Measurements from ENCODE around the gene MLST8. TPM values are rescaled to one million over a fixed set of nuclear protein-coding genes. Genes with fewer than 3 reads are reported as not detected.
"Not testable (repeated sequence)": the region's sequence is repeated elsewhere in the genome, so short reads cannot be mapped to it uniquely, and the experiment has no call there.

The MLST8 gene
- total and polyA plus RNA-seq, 7 donors, result 30.6 to 58.7 (median 41.4) TPM

GRCh38 chr16:2238838-2239675, 33.8 kb downstream of the MLST8 start:
- H3K27ac ChIP-seq, result no peak overlapping the region

GRCh38 chr16:2240331-2240730, 35.1 kb downstream of the MLST8 start:
- H3K4me3 ChIP-seq; H3K27ac ChIP-seq; DNase-seq; H3K9me3 ChIP-seq; intact Hi-C loops (cut with DNase I): not testable (repeated sequence)
- 66 to 82% methylated on average over 9 of the region's 9 CpGs for WGBS, 2 donors
- peaks cover 17 to 31% (median 26%) of the 10 kb centered on the region in 3 donors for H3K27me3 ChIP-seq
- peaks cover 37 to 58% (median 41%) of the 10 kb centered on the region in 4 donors for H3K36me3 ChIP-seq
- peaks cover 0 to 27% (median 24%) of the 10 kb centered on the region in 4 donors for H3K4me1 ChIP-seq

More at GRCh38 chr16:2238838-2239675, 33.8 kb downstream of the MLST8 start:
- DNase-seq, result no peak
- intact Hi-C loops (cut with DNase I), result no loop called here
- peaks cover 38 to 58% (median 41%) of the 10 kb centered on the region in 4 donors for H3K36me3 ChIP-seq
- no peak overlapping the region for H3K4me3 ChIP-seq
- 46 to 79% methylated on average over 15 of the region's 15 CpGs for WGBS, 2 donors
- no peak for TF ChIP-seq EP300 (IDR thresholded peaks at IDR 0.05)
- TF ChIP-seq POLR2AphosphoS5 (IDR thresholded peaks at IDR 0.05), result no peak
- H3K4me1 ChIP-seq, result peaks cover 0 to 27% (median 24%) of the 10 kb centered on the region in 4 donors
- H3K27me3 ChIP-seq, result peaks cover 17 to 42% (median 26%) of the 10 kb centered on the region in 3 donors
- no peaks in the 10 kb centered on the region for H3K9me3 ChIP-seq

- Histone ChIP-seq H3K27ac (no peak overlapping the region), H3K27me3 (peaks cover 3 to 8% (median 6%) of the 10 kb centered on the region in 3 donors), H3K4me1 (peaks cover 0 to 7% (median 6%) of the 10 kb centered on the region in 4 donors), H3K4me3 (no peak overlapping the region), H3K36me3 (peaks cover 41 to 65% (median 50%) of the 10 kb centered on the region in 4 donors), H3K9me3 (no peaks in the 10 kb centered on the region)
- DNase-seq, result no peak
- intact Hi-C loops (cut with DNase I), result no loop called here
- WGBS, 2 donors, result 65 to 86% methylated on average over 11 of the region's 11 CpGs
- TF ChIP-seq POLR2AphosphoS5 (IDR thresholded peaks at IDR 0.05), result no peak
- no peak for TF ChIP-seq CTCF (IDR thresholded peaks at IDR 0.05)
- no peak for TF ChIP-seq POLR2A (IDR thresholded peaks at IDR 0.05)
- TF ChIP-seq EP300 (IDR thresholded peaks at IDR 0.05), result no peak
Measured at GRCh38 chr16:2242598-2242997, 37.3 kb downstream of the MLST8 start.

GRCh38 chr16:2243031-2243528, 37.8 kb downstream of the MLST8 start:
- Histone ChIP-seq H3K9me3 (no peaks in the 10 kb centered on the region), H3K27me3 (peaks cover 0 to 3% (median 2%) of the 10 kb centered on the region in 3 donors), H3K36me3 (peaks cover 41 to 65% (median 50%) of the 10 kb centered on the region in 4 donors), H3K27ac (no peak overlapping the region), H3K4me3 (no peak overlapping the region), H3K4me1 (peaks cover 0 to 2% (median under 1%) of the 10 kb centered on the region in 4 donors)
- intact Hi-C loops (cut with DNase I), result no loop called here
- no peak for TF ChIP-seq EP300 (IDR thresholded peaks at IDR 0.05)
- DNase-seq, result no peak
- 94 to 97% methylated on average over 19 of the region's 19 CpGs for WGBS, 2 donors

GRCh38 chr16:2243781-2244180, 38.5 kb downstream of the MLST8 start:
- Histone ChIP-seq H3K27me3 (no peaks in the 10 kb centered on the region), H3K4me3 (no peak overlapping the region), H3K36me3 (peaks cover 41 to 65% (median 50%) of the 10 kb centered on the region in 4 donors), H3K27ac (no peak overlapping the region), H3K4me1 (peaks cover 0 to 2% (median 0%) of the 10 kb centered on the region in 4 donors), H3K9me3 (no peaks in the 10 kb centered on the region)
- intact Hi-C loops (cut with DNase I), result no loop called here
- no peak for TF ChIP-seq EP300 (IDR thresholded peaks at IDR 0.05)
- TF ChIP-seq POLR2A (IDR thresholded peaks at IDR 0.05), result no peak
- no peak for TF ChIP-seq POLR2AphosphoS5 (IDR thresholded peaks at IDR 0.05)
- TF ChIP-seq CTCF (IDR thresholded peaks at IDR 0.05), result no peak
- 96% methylated on average over 11 of the region's 11 CpGs for WGBS, 2 donors
- no peak for DNase-seq

GRCh38 chr16:2244301-2244700, 39.0 kb downstream of the MLST8 start:
- Histone ChIP-seq H3K9me3 (no peaks in the 10 kb centered on the region), H3K27ac (no peak overlapping the region), H3K4me1 (peaks cover 0 to 8% (median 2%) of the 10 kb centered on the region in 4 donors), H3K4me3 (no peak overlapping the region), H3K27me3 (no peaks in the 10 kb centered on the region), H3K36me3 (peaks cover 41 to 65% (median 50%) of the 10 kb centered on the region in 4 donors)
- 83 to 87% methylated on average over 17 of the region's 17 CpGs for WGBS, 2 donors
- no peak for DNase-seq
- TF ChIP-seq POLR2AphosphoS5 (IDR thresholded peaks at IDR 0.05) (no peak), CTCF (IDR thresholded peaks at IDR 0.05) (no peak), EP300 (IDR thresholded peaks at IDR 0.05) (no peak), POLR2A (IDR thresholded peaks at IDR 0.05) (no peak)
- intact Hi-C loops (cut with DNase I), result no loop called here
